ENCODE results near the gene TXN.
"Not testable (repeated sequence)": the region's sequence is repeated elsewhere in the genome, so short reads cannot be mapped to it uniquely, and the experiment has no call there.

Gene TXN

DNA sequence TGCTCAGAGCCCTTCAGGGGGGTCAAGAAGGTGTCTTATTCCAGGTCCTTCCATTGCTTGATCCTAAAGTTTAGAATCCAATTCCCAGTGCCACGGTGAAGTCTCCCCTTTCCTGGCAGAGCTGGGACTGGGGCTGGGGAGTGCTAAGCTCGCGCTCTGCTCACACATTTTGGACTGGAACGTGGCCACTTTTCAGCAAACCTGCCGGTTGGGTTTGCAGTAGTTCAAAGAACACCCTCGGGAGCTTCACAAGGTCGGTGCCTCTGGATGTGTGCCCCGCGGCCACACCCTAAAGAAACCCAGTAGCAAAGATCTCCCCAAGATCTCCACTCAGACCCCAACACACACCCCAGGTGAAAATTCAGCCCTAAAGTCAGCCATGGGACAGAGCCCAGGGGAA lies 48.3 kb downstream of the TXN start, which contains the start of gene C9orf152:
Gene C9orf152, minus strand, starts transcription at position 129 of the 400 bp plus-strand sequence. CDS start 580 bp downstream, outside the sequence.
- no peak for DNase-seq (ENCODE audit: low read depth)

DNA sequence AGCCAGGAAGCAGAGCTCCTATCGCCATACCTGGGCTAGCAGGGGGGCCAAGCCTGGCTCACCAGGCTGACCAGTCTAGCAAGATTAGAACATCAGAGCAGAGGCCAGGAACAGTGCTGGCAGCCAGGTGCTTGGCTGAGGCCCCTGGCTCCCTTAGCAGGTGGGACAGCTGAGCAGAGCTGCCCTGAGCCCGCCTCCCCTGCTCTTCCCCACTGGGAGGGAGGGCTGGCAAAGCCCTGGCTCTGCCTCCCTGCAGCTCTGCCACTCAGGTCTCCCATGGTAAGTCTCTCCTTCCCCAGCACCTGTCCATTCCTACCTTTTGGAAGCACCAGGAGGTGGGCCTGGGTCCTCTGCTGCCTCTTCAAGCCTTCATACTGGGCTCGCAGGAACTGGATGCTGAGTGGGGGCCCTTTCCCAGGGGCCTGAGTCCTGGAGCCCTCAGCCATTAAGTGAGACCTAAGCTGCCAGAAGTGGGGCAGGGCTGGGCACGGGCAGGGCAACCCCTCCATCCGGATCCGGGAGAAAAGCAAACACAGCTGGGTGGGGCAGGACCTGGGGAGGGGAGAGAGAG lies 49.2 kb downstream of the TXN start:
- no peak for DNase-seq (ENCODE audit: low read depth)

DNA sequence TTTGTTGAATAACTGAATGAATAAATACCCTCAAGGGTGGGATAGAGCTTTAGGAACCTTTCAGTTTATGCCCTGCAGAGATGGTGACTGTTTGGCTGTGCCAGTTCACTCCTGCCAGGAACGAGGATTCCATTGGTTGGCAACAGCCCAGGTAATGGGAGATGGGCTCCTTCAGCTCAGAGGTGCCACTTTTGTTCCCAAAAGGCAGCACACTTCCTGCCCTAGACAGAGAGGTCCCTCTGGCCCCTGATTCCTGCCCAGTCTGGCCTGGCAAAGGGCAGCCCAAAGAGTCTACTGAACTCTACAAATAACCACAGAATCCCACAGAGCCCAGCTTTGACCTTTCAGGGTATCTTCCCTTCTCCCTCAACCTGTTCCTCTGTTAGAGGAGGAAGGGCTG lies 49.9 kb downstream of the TXN start:
- DNase-seq (ENCODE audit: low read depth) = no peak

DNA sequence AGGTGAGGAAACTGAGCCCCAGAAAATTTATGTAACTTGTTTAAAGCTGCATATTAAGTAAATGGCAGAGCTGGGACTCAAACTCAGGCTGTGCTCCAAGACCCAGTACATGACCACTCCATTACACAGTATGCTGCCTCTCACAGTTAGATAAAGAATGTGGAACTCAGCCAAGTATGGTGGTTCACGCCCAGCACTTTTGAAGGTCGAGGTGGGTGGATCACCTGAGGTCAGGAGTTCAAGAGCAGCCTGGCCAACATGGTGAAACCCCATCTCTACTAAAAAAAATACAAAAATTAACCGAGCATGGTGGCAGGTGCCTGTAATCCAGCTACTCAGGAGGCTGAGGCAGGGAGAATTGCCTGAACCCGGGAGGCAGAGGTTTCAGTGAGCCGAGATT lies 50.7 kb downstream of the TXN start:
- DNase-seq (ENCODE audit: low read depth) = not testable (repeated sequence)

DNA sequence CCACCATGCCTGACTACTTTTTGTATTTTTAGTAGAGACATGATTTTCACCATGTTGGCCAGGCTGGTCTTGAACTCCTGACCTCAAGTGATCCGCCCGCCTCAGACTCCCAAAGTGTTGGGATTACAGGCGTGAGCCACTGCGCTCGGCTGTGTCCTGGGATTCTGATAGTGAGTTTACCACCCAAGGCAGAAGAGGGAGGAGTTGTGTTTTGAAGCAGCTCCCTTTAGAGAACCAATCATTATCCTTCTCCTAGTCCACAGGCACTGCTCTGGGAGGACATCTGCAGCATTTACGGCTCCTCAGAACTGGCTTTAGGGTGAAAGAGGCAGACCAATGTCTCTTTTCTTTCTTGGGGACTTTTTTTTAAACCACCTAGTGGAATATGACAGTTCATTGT lies 54.1 kb downstream of the TXN start:
- DNase-seq (ENCODE audit: low read depth) = no peak

DNA sequence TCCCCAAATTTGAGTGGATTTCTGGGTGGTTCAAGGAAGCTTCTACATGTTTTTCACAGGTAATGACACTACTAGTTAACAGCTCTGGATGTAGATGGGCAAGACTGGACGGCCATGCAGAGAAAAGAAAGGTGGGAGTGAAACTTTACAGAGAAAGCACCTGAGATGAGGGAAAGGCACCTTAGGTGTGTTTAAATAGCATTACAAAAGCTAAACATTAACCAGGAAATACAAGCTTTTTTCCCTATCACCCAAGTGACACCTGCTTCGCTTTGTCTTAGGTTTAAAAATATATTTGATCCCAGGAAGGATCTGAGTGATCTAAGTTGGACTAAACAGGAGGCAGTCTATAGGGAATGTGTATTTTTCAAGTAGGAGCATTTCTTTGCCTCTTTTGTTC lies 56.7 kb downstream of the TXN start:
- DNase-seq (ENCODE audit: low read depth) = no peak

DNA sequence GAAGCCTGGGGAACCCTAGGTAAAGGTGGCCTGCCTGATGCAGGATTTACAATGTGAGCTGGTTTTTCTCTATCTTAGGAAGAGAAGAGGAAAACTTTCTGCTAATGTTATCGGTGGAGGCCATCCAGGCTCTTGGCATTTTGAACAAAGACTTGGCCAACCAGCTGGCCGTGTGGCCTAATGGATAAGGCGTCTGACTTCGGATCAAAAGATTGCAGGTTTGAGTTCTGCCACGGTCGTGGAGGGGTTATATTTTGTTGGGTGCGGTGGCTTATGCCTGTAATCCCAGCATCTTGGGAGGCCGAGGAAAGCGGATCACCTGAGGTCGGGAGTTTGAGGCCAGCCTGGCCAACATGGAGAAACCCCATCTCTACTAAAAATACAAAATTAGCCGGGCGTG lies 58.0 kb downstream of the TXN start:
- no peak for DNase-seq (ENCODE audit: low read depth)

DNA sequence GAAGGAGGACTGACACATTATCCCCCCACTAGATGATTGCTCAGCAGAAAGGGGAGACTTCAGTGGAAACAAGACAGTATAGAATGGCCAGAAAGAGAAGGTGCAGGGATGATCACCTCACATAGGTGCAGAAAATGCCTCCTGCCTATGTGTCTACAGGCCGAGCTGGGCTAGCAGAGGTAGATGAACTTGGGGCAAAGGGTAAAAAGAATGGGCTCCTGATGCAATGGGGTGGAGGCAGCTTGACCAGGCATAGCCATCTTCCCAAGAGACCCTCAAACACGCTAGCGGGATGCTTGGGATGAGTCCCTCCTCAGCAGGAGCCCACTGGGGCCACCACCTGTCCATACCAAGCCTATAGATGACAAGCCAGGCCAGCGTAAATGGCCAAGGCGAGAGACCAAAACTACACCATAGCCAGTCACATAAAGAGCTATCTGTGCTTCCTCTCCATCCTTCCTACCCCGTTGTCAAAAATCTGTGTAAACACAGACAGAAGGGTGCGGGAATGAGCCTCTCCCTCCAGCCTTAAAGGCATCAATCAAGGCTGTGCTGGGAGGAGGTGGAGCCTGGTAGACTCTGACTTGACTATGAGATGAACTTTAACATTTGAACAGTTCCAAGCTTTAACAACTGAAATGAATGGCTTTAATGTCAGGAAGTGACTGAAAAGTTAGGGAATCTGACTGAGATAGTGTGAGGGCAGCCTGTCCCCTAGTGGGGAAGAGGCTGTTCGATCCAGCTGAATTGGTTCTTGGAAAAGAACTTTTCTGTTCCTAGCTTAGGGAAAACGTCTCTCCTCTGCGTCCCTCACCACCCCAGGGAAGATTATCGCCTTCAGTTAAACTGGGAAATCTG lies 58.7 kb downstream of the TXN start:
- DNase-seq (ENCODE audit: low read depth) = no peak

DNA sequence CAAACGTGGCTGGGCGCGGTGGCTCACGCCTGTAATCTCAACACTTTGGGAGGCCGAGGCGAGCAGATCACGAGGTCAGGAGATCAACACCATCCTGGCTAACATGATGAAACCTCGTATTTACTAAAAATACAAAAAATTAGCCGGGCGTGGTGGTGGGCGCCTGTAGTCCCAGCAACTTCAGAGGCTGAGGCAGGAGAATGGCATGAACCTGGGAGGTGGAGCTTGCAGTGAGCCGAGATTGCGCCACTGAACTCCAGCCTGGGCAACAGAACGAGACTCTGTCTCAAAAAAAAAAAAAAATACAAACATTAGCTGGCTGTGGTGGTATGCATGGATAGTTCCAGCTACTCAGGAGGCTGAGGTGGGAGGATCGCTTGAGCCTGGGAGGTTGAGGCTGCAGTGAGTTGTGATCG lies 60.2 kb downstream of the TXN start:
- not testable (repeated sequence) for DNase-seq (ENCODE audit: low read depth)
